HepG2 (cell line): Measurements from ENCODE around the gene DDI2. TPM values are rescaled to one million over a fixed set of nuclear protein-coding genes. Genes with fewer than 3 reads are reported as not detected.

Experiments used
- ASH2L ChIP-seq: fragments of 300-600, 200-600 bp; sonication (generic); IDR thresholded peaks from 2 replicates; pipeline ENCODE4 v1.7.0; 2017; ENCODE audit warnings: low read depth, mild to moderate bottlenecking, moderate library complexity, mixed read lengths, low read length; ENCODE audit not compliant: insufficient read length
- BCLAF1 ChIP-seq: fragments of 450-650 bp; IDR thresholded peaks from 2 replicates; pipeline ENCODE4 v1.6.1; 2017; ENCODE audit warnings: mild to moderate bottlenecking
- CEBPZ ChIP-seq: IDR thresholded peaks from 2 replicates; pipeline ENCODE4 v1.6.1; 2012; ENCODE audit warnings: low read length, improper control_type of control experiment
- CREBL2 ChIP-seq: sonication (generic); formaldehyde crosslinking; IDR thresholded peaks from 2 replicates; pipeline ENCODE4 v1.8.1; 2023; ENCODE audit warnings: missing genetic modification reagents, mild to moderate bottlenecking, borderline replicate concordance
- DNMT1 ChIP-seq: sonication (generic); formaldehyde crosslinking; IDR thresholded peaks from 2 replicates; pipeline ENCODE4 v1.5.1; 2020; ENCODE audit warnings: mild to moderate bottlenecking, missing genetic modification reagents
- GZF1 ChIP-seq: sonication (generic); formaldehyde crosslinking; IDR thresholded peaks from 2 replicates; pipeline ENCODE4 v1.5.1; 2020; ENCODE audit warnings: mild to moderate bottlenecking, missing genetic modification reagents
- NBN ChIP-seq: fragments of 450-650 bp; conservative IDR thresholded peaks from 2 replicates; pipeline ENCODE4 v1.6.1; 2017
- PHF20 ChIP-seq: sonication (generic); formaldehyde crosslinking; IDR thresholded peaks from 2 replicates; pipeline ENCODE4 v1.5.0; 2020; ENCODE audit warnings: mild to moderate bottlenecking, missing genetic modification reagents
- RBM39 ChIP-seq: fragments of 200-400 bp; formaldehyde crosslinking; IDR thresholded peaks from one replicate; pipeline ENCODE4 v1.6.1; 2018; ENCODE audit warnings: antibody characterized with exemption, mild to moderate bottlenecking, low read depth, low read length; ENCODE audit not compliant: poor library complexity, severe bottlenecking
- SPEN ChIP-seq: sonication (generic); formaldehyde crosslinking; IDR thresholded peaks from 2 replicates; pipeline ENCODE4 v1.5.1; 2020; ENCODE audit warnings: low read depth, mild to moderate bottlenecking, missing genetic modification reagents
- THRA ChIP-seq: sonication (generic); formaldehyde crosslinking; IDR thresholded peaks from 2 replicates; pipeline ENCODE4 v1.4.0; 2020; ENCODE audit warnings: missing genetic modification reagents, borderline replicate concordance
- ZFP91 ChIP-seq: sonication (generic); formaldehyde crosslinking; IDR thresholded peaks from 2 replicates; pipeline ENCODE4 v1.9.0; 2022; ENCODE audit warnings: missing genetic modification reagents, mild to moderate bottlenecking, borderline replicate concordance
- ZNF136 ChIP-seq: sonication (generic); formaldehyde crosslinking; IDR thresholded peaks from 2 replicates; pipeline ENCODE4 v1.8.1; 2022; ENCODE audit warnings: low read depth, mild to moderate bottlenecking, moderate library complexity, missing genetic modification reagents
- ZNF33A ChIP-seq: sonication (generic); formaldehyde crosslinking; IDR thresholded peaks from 2 replicates; pipeline ENCODE4 v1.5.1; 2020; ENCODE audit warnings: missing genetic modification reagents, mild to moderate bottlenecking, moderate library complexity, borderline replicate concordance
- ZNF530 ChIP-seq: sonication (generic); formaldehyde crosslinking; IDR thresholded peaks from 2 replicates; pipeline ENCODE4 v1.5.0; 2020; ENCODE audit warnings: low read depth, mild to moderate bottlenecking, missing genetic modification reagents
- ZNF556 ChIP-seq: sonication (generic); formaldehyde crosslinking; IDR thresholded peaks from 2 replicates; pipeline ENCODE4 v1.4.0; 2020; ENCODE audit warnings: mild to moderate bottlenecking, missing genetic modification reagents, borderline replicate concordance
- ZNF883 ChIP-seq: sonication (generic); formaldehyde crosslinking; IDR thresholded peaks from 2 replicates; pipeline ENCODE4 v1.5.1; 2020; ENCODE audit warnings: mild to moderate bottlenecking, missing genetic modification reagents; ENCODE audit errors: not compliant biosample characterization
- ZSCAN21 ChIP-seq: sonication (generic); formaldehyde crosslinking; IDR thresholded peaks from 2 replicates; pipeline ENCODE4 v1.8.0; 2022; ENCODE audit warnings: mild to moderate bottlenecking, missing genetic modification reagents, moderate library complexity, borderline replicate concordance
- polyA plus RNA-seq, 8 experiments: library from polyadenylated mRNA; depleted of rRNA in 3 of 8; stranded (reverse) in 7 of 8; unstranded in 1 of 8; fragments of >200 nt; fragmentation: Illumina TruSeq in 4 of 8; extraction: Trizol in 4 of 8; gene quantifications; 2 replicates each; pipeline versions ENCODE4 v1.2.1 to v1.2.3, GENCODE V29; 2011 to 2016; ENCODE audit warnings: low read depth in 4 of 8, missing spikeins in 1 of 8, mixed read lengths in 1 of 8; ENCODE audit not compliant: insufficient read depth in 1 of 8
- total RNA-seq, 5 experiments: library from RNA; depleted of rRNA; stranded (reverse); fragments of >200 nt; fragmentation: Illumina TruSeq; extraction: Trizol; gene quantifications; 2 replicates each; pipeline ENCODE4 v1.2.3, GENCODE V29; 2016; ENCODE audit warnings: low read depth in 1 of 5

Gene DDI2
- total and polyA plus RNA-seq, 2 of the 13 experiments (the other 11 are each of a cell fraction or from before 2014, with no cell fraction given) = 8.5 to 25.7 TPM

- TF ChIP-seq ZFP91 = no peak
- no peak for TF ChIP-seq RBM39
- TF ChIP-seq ASH2L = no peak
- no peak for TF ChIP-seq PHF20 (CRISPR knock-in tag)
- no peak for TF ChIP-seq ZNF136
- no peak for TF ChIP-seq ZNF530 (CRISPR knock-in tag)
- TF ChIP-seq THRA (CRISPR knock-in tag) = no peak
- TF ChIP-seq CREBL2 (CRISPR knock-in tag) = no peak
- TF ChIP-seq CEBPZ = no peak
- TF ChIP-seq ZSCAN21 = no peak
- TF ChIP-seq GZF1 = no peak
- TF ChIP-seq ZNF556 (CRISPR knock-in tag) = no peak
- TF ChIP-seq NBN = no peak
- no peak for TF ChIP-seq BCLAF1
- no peak for TF ChIP-seq DNMT1 (CRISPR knock-in tag)
- TF ChIP-seq ZNF883 (CRISPR knock-in tag) = no peak
- TF ChIP-seq SPEN = no peak
- no peak for TF ChIP-seq ZNF33A (CRISPR knock-in tag)
Measured at GRCh38 chr1:15605398-15606383, 11.6 kb upstream of the DDI2 start (continued).
